HCT116 (cell line): Measurements from ENCODE around the gene MLYCD.

Experiments
- EZH2 ChIP-seq: fragments of 200-600 bp; sonication (generic); IDR thresholded peaks from 2 replicates; pipeline ENCODE4 v1.6.1; 2017; ENCODE audit warnings: antibody characterized with exemption, mixed run types
- POLR2A ChIP-seq: IDR thresholded peaks from 2 replicates; pipeline ENCODE4 v1.7.0; 2011; ENCODE audit warnings: borderline replicate concordance; ENCODE audit not compliant: insufficient read depth, insufficient read length; ENCODE audit errors: extremely low read depth
- POLR2AphosphoS5 ChIP-seq: IDR thresholded peaks from 2 replicates; pipeline ENCODE4 v1.6.1; 2011; ENCODE audit warnings: mild to moderate bottlenecking, low read depth, low read length, moderate library complexity
- SIN3A ChIP-seq: IDR thresholded peaks from 2 replicates; pipeline ENCODE4 v1.6.1; 2012; ENCODE audit warnings: low read depth
- SP1 ChIP-seq: IDR thresholded peaks from 2 replicates; pipeline ENCODE4 v1.6.1; 2012; ENCODE audit warnings: low read depth
- YY1 ChIP-seq: IDR thresholded peaks from 2 replicates; pipeline ENCODE4 v1.6.1; 2011; ENCODE audit warnings: low read length, low read depth, moderate library complexity, mild to moderate bottlenecking; ENCODE audit not compliant: insufficient replicate concordance; ENCODE audit errors: extremely low read depth
- TF ChIP-seq, protein P1 (sequence below), 3 experiments: fragments of 200-600 bp in 1 of 3; sonication (generic) in 1 of 3; IDR thresholded peaks in 2 of 3; conservative IDR thresholded peaks in 1 of 3; 2 replicates each; pipeline ENCODE4 v1.5.1; 2012 to 2017; ENCODE audit warnings: low read depth in 2 of 3, low read length in 2 of 3, antibody characterized with exemption in 1 of 3, borderline replicate concordance in 1 of 3, control low read depth in 1 of 3, mild to moderate bottlenecking in 1 of 3, mixed read lengths in 1 of 3, mixed run types in 1 of 3, moderate library complexity in 1 of 3; ENCODE audit not compliant: insufficient read depth in 1 of 3
- TF ChIP-seq, protein P2 (sequence below): IDR thresholded peaks from 2 replicates; pipeline ENCODE4 v1.6.1; 2011; ENCODE audit warnings: mild to moderate bottlenecking, low read length, moderate library complexity; ENCODE audit not compliant: insufficient replicate concordance; ENCODE audit errors: extremely low read depth
- TF ChIP-seq, protein P3 (sequence below): IDR thresholded peaks from 2 replicates; pipeline ENCODE4 v1.6.1; 2012
- TF ChIP-seq, protein P4 (sequence below): IDR thresholded peaks from 2 replicates; pipeline ENCODE4 v1.6.1; 2012; ENCODE audit warnings: low read depth

- TF ChIP-seq, protein P1, sequence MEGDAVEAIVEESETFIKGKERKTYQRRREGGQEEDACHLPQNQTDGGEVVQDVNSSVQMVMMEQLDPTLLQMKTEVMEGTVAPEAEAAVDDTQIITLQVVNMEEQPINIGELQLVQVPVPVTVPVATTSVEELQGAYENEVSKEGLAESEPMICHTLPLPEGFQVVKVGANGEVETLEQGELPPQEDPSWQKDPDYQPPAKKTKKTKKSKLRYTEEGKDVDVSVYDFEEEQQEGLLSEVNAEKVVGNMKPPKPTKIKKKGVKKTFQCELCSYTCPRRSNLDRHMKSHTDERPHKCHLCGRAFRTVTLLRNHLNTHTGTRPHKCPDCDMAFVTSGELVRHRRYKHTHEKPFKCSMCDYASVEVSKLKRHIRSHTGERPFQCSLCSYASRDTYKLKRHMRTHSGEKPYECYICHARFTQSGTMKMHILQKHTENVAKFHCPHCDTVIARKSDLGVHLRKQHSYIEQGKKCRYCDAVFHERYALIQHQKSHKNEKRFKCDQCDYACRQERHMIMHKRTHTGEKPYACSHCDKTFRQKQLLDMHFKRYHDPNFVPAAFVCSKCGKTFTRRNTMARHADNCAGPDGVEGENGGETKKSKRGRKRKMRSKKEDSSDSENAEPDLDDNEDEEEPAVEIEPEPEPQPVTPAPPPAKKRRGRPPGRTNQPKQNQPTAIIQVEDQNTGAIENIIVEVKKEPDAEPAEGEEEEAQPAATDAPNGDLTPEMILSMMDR (IDR thresholded peaks at IDR 0.05 in 2 of 3, conservative IDR thresholded peaks at IDR 0.05 in 1 of 3; ENCODE audit: borderline replicate concordance in 1 of 3, insufficient read depth in 1 of 3, low read depth in 2 of 3, low read length in 2 of 3), result no peak
- TF ChIP-seq POLR2A (no peak), POLR2AphosphoS5 (no peak), SIN3A (no peak), SP1 (no peak), EZH2 (no peak), YY1 (no peak)
- TF ChIP-seq, protein P2, sequence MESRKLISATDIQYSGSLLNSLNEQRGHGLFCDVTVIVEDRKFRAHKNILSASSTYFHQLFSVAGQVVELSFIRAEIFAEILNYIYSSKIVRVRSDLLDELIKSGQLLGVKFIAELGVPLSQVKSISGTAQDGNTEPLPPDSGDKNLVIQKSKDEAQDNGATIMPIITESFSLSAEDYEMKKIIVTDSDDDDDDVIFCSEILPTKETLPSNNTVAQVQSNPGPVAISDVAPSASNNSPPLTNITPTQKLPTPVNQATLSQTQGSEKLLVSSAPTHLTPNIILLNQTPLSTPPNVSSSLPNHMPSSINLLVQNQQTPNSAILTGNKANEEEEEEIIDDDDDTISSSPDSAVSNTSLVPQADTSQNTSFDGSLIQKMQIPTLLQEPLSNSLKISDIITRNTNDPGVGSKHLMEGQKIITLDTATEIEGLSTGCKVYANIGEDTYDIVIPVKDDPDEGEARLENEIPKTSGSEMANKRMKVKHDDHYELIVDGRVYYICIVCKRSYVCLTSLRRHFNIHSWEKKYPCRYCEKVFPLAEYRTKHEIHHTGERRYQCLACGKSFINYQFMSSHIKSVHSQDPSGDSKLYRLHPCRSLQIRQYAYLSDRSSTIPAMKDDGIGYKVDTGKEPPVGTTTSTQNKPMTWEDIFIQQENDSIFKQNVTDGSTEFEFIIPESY, result no peak
- TF ChIP-seq, protein P3, sequence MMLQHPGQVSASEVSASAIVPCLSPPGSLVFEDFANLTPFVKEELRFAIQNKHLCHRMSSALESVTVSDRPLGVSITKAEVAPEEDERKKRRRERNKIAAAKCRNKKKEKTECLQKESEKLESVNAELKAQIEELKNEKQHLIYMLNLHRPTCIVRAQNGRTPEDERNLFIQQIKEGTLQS, result no peak
- TF ChIP-seq, protein P4, sequence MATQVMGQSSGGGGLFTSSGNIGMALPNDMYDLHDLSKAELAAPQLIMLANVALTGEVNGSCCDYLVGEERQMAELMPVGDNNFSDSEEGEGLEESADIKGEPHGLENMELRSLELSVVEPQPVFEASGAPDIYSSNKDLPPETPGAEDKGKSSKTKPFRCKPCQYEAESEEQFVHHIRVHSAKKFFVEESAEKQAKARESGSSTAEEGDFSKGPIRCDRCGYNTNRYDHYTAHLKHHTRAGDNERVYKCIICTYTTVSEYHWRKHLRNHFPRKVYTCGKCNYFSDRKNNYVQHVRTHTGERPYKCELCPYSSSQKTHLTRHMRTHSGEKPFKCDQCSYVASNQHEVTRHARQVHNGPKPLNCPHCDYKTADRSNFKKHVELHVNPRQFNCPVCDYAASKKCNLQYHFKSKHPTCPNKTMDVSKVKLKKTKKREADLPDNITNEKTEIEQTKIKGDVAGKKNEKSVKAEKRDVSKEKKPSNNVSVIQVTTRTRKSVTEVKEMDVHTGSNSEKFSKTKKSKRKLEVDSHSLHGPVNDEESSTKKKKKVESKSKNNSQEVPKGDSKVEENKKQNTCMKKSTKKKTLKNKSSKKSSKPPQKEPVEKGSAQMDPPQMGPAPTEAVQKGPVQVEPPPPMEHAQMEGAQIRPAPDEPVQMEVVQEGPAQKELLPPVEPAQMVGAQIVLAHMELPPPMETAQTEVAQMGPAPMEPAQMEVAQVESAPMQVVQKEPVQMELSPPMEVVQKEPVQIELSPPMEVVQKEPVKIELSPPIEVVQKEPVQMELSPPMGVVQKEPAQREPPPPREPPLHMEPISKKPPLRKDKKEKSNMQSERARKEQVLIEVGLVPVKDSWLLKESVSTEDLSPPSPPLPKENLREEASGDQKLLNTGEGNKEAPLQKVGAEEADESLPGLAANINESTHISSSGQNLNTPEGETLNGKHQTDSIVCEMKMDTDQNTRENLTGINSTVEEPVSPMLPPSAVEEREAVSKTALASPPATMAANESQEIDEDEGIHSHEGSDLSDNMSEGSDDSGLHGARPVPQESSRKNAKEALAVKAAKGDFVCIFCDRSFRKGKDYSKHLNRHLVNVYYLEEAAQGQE, result no peak
These were observed 8.6 kb upstream of the MLYCD start for GRCh38 chr16:83890359-83890758.
